NCI-H1694 treated with DMSO at 0.1 percent for 48 hours (cell line): ENCODE data around the gene SNX25.
"Not testable (repeated sequence)": the region's sequence is repeated elsewhere in the genome, so short reads cannot be mapped to it uniquely, and the experiment has no call there.

ENCODE experiments used
- DNase-seq: peaks from one replicate; lab custom pipeline; 2025; lab: John Stamatoyannopoulos, UW

SNX25 gene

DNA sequence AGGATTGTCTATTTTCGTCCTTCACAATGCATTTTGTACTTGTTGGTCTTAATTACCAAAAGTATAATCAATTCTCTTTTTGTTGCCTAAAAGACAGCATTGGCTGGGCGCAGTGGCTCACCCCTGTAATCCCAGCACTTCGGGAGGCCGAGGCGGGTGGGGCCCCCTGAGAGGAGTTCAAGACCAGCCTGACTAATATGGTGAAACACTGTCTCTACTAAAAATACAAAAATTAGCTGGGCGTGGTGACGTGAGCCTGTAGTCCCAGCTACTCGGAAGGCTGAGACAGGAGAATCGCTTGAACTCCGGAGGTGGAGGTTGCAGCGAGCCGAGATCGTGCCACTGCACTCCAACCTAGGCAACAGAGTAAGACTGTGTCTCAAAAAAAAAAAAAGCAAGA lies 4.3 kb upstream of the SNX25 start:
- not testable (repeated sequence) for DNase-seq

DNA sequence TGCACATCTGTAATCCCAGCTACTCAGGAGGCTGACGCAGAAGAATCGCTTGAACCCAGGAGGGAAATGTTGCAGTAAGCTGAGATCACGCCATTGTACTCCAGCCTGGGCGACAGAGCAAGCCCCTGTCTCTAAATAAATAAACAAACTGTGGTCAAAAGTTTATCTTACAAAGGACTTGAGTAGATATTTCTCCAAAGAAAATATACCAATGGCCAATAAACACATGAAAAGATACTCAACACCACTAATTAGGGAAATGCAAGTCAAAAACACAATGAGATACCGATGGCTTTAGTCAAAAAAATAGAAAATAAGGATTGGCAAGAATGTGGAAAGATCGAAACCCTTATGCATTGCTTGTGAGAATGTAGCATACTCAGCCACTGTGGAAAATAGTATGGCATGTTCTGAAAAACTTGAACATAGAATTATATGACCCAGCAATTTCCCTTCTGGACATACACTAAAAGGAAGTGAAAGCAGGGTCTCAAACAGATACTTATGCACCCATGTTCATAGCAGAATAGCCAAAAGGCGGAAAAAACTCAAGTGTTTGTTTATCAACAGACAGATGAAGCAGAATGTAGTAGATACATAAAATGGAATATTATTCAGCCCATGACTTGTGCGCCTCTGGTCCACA lies 3.6 kb upstream of the SNX25 start:
- DNase-seq = no peak

DNA sequence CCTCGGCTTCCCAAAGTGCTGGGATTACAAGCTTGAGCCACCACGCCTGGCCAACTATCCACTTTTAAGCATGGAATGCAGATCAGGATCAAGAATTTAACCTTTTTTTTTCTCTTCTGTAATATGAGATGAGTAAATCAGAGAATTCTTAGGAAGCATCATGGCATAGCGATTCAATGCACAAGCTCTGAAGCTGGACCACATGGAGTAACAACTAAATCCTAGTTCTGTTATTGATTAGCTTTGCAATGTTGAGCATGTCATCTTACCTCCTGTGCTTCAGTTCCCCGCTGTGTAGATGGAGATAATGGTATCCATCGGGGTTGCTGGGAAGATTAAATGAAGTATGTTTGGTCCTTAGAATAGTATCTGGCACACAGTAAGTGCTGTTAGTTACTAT lies 1.9 kb upstream of the SNX25 start:
- DNase-seq = no peak

DNA sequence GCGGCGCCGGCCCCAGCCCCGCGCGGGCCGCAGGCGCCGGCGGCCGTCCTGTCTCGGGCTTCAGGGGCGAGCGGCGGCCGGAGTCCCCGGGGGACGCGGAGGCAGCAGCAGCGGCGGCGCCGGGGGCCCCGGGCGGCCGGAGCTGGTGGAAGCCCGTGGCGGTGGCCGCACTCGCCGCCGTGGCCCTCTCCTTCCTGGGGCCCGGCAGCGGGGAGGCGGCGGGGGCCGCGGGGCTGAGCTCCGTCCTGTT lies 379 bp downstream of the SNX25 start:
- DNase-seq = not testable (repeated sequence)

DNA sequence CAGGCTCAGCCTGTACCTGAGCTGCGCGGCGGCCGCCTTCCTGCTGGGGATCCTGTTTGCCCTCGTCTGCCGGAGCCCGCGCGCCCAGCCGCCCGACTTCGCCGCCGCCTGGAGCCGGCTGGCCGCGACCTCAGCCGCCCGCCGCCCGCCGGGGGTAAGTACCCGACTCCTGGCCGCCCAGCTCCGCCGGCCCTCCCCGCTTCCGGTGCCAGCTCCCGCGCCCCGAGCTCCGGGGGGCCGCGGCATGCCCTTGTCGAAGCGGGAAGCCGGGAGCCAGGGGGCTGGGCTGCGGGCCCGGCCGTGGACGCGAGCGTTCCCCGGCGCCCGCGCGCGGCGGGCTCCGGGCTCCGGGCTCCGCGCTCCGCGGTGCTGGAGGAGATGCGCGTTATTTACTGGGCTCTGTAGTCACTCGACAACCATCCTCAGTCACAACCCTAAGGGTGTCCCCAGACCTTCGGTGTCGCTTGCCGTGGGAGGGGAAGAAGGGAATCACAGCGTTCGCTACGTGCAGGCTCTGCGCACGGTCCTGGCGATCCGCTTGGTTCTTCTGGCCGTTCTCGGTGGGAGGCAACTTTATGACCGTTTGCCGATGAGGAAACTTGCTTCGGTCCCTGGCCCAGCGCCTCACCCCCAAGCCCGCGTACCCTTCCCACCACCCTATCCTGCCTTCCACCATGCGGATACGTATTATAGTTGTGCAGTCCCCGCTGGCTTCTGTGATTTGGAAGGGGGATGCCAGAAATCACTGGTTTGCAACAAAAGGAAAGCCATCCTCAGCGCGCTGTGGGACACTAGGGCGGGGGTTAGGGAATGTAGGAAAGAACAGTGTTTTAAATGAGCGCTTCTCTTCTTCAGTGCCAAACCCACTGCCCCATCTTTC lies 944 bp downstream of the SNX25 start:
- no peak for DNase-seq

DNA sequence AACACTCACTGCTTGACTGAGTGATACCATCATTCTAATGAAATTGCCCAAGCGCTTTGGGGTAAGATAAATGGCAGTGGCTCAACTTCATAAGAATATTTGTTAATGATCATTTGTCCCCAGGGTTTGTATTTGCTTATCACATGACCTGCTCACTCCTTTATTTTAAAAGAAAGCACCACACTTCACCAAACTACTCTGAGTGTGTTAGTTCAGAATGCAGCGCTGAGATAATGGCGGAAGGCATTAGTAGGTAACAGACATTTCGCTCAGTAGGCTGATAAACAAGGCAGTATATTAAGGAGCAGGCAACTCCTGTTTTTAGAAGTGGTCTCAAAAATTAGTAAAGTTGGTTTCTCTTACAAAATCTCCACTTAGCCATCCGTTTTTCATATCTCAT lies 1.6 kb downstream of the SNX25 start:
- DNase-seq = no peak

DNA sequence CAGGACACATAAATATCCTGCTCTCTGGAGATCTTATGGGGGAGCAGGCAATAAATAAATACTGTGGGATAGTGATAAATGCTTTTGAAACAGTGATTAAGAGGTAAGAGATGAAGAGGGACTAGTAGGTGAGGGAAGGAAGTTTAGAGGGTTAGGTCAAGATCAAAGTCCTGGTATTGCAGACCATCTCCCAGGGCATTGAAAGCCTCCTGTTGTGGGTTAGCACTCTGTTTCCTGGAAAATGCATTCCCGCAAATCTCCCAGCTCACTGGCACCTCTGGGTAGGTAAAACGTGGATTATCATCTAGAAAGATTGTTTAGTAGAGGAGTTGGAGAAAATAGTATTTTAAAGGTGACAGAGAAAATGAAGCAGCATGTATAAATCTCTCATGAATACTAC lies 2.2 kb downstream of the SNX25 start:
- DNase-seq = no peak

DNA sequence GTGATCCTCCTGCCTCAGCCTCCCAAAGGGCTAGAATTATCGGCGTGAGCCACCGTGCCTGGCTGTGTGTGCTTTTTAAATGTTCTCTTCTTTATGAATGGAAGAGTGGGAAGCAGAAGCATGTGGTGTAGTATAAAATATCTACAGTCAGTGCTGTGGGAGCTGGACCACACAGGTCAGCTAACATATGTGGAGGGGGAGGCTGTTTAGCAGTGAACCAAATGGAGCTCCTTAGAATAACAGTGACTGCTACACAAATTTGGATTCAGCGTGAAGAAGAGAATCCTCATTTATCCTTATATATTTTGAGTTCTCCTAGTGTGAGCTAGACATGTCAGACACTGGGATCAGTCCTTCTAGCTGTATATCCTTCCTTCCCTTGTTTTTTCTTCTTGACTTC lies 3.2 kb downstream of the SNX25 start:
- DNase-seq = no peak

DNA sequence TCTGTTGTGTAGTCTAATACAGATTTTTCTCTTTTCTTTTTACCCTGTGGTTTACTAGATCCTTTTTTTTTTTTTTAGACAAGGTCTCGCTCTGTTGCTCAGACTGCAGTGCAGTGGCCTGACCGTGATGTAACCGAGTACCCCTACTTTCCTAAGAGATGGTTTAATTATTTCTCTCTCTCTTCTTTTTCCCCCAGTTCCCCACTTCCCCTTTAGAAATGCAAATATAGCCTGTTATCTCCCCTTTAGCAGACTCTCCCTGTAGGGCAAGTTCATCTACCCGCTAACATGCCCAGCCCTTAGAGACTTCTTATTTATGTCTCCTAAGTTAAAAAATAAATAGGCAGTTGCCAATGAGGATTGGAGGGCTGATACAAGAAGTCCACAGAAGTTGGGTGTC lies 4.5 kb downstream of the SNX25 start:
- DNase-seq = no peak

DNA sequence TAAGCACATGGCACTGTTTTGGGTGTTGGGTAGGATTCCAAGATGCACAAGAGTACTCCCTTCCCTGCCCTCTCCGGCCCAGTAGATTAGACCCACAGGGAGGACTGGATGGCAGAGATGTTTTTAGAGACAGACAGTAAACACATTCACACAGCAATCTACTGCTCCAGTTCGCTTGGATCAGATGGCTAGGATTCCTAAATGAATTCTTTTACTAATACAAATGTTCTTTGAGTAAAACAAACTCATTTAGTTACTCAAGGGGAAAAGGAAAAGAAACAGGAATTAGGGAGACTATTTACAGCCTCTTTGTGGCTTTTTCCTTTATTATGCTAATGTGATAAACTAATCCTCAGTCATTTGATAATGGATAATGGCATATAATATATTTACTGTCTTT lies 5.9 kb downstream of the SNX25 start:
- no peak for DNase-seq

DNA sequence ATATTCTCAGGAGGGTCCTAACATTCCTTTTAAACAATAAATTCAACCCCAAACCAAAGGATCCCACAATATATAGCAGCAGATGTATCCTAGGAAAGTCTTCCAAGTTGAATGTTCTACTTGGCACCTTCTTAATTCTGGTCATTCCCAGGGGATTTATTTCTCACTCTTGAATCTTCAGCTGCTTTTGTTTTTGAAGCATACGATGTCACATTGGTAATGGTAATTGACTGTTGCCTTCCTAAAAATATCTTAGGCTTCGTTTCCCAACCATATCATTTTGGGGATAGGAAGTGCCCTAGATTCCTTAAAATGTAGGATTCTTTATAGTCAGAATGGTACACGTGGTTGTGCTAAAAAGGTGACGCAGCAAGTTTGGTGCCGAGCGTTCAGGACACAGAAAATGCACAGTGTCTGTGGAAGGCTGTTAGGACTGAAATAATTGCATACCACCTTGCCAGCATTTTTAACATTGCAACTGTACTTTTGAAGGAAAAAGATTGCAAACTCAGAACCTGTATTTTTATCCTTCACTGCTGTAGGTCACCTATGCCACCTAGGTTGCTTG lies 8.1 kb downstream of the SNX25 start:
- no peak for DNase-seq

DNA sequence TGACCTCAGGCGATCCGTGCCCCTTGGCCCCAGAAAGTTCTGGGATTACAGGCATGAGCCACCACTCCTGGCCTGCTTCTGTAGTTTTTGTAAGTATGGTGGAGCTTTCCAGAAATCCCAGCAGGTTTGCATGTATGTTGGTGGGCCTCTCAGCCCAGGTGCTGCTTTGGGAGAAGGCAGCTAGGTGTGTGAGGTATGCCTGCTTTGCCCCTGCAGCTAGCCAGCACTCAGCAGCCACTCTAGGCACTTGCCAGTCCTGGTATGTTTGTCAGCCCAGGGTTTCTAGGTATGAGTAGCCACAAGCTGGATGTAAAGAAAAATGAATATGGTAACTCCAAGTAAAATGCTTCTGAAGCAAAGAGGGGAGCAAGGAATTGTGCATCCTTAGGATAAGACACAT lies 8.9 kb downstream of the SNX25 start:
- DNase-seq = no peak

DNA sequence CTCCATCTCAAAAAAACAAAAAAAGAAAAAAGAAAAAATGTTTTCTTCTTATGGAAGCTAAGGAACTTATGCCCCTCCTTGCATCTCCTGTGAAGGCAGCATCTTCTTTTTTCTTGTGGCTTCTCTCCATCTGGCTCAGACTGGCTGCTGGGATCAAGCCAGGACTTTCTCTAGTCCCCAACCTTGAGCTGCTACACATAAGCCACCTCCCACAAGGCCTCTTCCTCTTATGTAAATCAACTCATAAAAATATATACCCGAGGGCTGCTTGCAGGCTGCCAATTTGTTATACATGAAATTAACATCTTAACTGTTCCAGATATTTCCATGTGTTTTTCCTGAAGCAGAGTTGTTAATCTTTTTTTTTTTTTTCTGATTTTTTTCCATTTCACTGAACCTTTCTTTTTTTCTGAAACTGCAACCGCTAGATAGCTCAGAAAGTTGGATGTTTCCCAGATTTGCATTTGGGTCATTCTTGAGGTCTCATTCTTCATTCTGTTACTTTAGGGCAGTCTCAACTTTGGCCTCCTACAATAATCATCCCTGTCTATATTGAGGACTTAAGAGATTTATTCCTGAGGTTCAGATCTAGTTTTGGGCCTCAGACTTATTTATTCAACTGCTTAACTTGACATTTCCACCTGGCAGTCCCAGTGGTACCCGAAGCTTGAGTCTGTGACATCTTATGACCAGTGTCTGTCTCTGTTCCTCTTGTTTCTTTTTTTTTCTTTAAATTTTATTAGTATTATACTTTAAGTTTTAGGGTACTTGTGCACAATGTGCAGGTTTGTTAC lies 10.3 kb downstream of the SNX25 start:
- DNase-seq = no peak

DNA sequence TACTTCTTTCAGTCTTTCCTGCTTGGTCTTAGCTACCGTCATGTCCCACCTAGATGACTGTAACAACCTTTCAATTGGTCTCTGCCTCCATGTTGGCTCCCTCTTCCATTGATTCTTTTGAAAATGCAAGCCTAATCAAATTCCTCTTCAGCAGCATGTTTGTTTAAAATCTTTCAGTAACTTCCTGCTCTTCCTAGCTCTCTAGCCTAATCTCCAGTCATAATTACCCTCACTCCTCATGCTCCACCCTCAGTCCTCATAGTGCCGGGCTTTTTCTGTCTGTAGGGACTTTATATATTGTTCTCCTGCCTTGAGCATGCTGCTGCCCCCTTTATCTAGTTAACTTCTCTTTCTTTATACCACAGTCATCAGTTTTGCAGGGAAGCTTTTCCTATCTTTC lies 12.1 kb downstream of the SNX25 start:
- DNase-seq = no peak

DNA sequence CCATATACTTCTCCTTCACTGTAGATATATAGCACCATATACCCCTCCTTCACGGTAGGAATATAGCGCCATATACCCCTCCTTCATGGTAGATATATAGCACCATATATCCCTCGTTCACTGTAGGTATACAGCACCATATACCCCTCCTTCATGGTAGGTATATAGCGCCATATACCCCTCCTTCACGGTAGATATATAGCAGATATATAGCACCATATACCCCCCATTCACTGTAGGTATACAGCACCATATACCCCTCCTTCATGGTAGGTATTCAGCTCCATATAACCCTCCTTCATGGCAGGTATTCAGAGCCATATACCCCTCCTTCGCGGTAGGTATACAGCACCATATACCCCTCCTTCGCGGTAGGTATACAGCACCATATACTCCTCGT lies 12.5 kb downstream of the SNX25 start:
- no peak for DNase-seq

DNA sequence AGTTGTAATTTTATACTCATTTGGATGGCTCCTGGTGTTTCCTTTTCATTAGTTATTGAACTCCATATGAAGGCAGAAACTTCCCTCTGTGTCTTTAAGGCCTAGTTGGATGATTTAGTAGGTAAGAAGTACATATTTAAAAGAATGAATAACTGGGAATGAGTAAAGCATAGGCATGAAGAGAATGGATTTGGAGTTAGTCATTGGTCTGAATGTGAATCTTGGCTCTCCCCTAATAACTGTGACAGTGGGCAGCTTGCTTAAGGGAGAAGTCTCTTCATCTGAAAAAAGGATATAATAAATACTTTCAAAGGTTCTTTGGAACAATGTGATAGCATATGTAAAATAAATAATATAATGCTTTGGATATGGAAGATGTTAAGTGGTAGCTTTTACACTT lies 13.2 kb downstream of the SNX25 start:
- no peak for DNase-seq

DNA sequence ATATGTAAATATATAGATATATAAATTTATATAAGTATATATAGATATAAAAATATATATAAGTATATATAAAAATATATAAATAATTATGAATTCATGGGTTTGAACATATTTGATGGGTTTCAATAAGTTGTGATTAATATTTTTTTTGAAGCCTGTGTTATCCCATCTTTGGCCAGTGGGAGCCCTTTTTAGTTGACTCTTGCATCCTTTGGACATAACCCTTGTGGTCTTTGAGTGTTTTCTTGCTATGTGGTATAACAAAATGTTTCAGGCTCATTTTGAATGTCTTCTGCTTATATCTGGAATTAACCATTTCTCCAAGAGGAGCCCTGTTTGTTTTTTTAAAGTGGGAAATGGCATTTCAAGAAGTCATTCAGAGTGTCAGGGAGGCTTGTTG lies 15.2 kb downstream of the SNX25 start:
- no peak for DNase-seq

DNA sequence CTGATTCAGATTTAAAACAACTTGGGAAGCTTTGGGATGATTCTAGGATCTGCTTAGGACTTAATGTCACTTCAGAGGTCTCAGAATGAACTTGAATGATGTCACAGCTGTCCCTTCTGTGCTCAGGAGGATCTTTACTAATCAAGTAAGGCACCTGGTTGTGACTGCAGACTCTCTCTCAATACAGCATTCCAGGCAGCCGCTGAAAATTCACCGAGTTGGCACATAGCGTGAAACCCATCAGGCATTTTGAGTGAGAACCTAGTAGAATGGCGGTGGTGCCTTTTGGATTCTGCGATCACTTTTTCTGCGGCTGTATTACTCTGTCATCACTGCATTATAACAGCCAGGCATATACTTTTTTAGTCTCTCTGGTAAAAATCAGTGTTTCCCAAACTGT lies 16.5 kb downstream of the SNX25 start:
- no peak for DNase-seq

DNA sequence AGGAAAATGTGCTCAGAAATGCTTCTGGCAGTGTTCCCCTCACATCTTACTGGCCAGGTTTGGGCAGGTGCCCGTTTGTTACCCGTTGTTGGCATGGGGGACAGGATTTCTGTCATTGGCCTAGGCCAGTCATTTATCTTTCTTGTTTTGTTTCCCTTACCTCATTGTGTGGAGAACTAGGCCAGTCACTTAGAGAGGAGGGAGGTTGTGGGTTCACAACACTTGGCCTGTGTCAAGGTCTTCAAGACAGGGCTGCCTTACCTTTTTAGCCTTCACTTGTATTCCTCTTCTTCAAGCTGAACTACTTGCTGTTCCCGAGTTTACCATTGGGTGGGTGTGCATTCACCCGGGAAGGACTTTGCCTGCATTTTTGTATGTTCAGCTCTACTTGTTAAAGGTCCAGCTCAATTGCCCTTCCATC lies 17.7 kb downstream of the SNX25 start:
- no peak for DNase-seq

DNA sequence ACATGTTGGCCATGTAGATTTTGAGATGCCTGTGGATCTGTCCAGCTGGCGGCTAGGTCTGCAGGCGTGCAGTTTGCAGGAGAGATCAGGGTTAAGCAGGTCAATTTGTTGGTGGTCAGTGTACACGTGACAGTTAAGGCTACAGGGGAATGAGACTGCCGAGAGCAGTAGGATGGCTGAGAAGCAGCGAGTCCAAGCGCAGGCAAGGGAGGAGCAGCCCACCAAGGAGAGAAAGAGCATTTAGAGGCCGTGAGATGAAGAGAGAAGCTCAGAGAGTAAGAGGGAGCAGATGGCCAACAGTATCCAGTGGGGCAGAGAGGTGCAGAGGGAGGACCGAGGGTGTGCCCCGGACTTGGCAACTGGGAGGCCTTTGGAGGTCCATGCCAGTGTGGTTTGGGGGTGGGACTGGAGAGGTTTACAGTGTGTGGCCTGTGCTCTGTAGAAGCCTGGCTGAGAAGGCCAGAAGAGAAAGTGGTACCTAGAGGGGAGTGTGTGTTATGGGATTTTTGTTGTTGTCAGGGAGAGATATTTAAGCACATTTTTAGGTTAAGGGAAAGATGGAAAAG lies 18.4 kb downstream of the SNX25 start:
- DNase-seq = no peak

DNA sequence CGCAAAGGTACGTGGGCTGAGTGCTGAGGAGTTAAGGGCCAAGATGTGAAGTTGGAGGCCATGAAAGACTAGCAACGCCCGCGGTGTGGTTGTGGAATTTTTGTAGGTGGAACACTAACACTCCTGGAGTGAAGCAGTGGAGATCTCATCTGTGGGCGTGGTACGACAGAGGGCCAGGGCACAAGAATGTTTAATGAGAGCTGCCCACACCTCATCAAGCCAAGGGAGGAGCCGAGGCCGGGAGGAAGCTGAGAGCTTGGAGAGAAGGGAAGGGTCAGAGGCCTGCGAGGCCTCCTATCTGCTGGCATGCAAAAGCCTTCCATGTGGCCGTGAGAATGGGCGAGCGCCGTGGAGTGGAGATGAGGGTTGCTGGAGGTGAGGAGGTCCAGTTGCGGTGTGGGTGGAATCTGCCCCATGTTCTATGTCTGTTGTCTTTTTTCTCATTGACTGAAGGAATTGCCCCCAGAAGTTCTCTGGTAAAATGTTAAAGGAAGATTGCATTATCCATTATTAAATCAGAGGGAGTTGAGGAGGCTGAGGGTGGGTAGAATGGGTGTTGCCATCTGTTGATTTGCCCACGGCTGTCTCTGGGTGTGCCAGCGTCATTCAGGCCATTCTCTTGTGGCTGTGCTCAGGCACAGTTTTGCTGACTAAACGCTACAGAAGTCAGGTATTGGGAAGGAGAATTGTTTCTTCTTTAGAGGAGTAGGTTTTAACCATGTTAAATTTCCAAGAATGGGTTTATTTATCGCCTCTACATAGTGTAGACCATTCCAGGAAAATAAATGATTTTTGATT lies 19.8 kb downstream of the SNX25 start:
- DNase-seq = no peak

DNA sequence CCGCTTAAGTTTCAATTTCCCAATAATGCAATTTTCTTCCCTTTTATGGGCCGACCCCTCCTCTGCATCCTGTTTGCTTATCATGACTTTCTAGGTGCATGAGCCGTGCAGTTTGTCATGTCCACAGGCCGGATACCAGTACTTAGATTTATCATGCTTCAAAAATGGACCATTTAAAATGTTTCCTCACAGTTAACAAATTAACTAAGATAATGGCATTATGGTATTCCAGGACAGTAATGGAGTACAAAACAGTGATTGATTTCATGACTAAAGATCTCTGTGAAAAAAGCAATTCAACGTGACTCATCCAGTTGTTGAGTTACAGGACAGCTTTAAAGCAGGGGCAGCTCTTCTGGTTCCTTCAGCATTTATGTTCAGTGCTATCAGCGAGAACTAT lies 23.0 kb downstream of the SNX25 start:
- no peak for DNase-seq
